IPS-NIHi7 (cell line): ENCODE results near the gene APLNR.

Experiments used
- DNase-seq: peaks from one replicate; pipeline ENCODE4 v3.0.0; 2012; ENCODE audit warnings: mixed read lengths; ENCODE audit errors: extremely low spot score

Gene APLNR

DNA sequence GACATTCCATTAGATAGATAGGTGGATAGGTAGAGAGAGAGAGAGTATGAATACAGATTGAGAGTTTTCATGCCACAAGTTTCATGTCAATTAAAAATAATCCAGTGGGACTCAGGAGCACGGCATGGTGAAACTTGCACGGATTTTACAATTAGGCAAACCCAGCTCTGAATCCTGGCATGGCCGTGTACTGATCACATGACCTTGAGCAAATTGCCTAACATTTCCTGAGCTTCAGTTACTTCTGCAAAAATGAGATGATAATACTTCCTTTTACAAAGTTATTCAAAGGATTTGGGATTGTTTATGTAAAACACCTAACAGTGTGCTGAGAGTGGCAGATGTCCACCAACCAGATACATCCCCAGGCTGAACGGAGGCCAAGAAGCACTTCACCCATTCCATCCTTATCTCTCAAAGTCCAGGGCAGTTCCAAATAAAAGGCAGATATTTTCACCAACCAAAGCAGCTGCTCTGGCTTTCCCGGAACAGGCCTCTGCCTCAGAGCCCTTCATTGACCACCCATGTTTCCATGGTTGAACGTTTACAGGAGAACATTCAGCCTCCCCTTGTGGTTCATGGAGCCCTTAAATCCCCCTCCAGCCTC, 17.9 kb downstream of the APLNR start:
- no peak for DNase-seq

DNA sequence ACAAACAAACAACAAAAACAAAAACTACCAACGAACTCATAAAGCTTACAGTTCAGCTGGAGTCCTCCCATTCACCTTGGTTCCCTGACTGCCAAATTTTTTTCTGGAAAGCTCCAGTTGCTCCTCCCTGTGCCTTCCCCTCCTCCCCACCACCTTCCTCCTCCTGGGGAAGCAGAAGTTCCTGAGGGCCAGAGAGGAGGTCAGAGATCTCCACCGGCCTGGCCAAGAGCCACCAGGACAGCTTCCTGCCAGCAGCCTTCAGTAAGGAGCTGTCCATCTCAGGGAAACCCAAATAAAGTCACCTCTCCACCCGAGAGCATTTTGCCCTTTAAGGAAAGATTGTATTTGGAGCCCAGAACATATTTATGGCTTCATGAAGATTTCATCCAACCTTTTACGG, 20.0 kb downstream of the APLNR start:
- DNase-seq = no peak

DNA sequence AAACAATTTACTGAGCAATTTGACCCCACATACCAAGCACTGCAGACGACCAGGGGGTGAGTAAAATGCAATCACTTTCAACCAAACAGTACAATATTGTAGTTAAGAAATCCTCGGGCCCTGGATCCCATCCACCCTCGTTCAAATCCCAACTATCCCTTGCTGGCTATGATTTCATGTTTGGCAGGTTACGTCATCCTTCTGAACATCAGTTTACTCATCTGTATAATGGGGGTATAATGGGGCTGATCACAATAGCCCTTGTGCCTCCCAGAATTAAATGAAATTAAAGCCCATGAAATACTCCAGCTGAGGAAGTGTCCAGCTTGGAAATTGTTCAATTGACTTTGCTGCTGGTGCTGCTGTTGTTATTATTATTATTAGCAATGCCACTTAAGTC, 20.6 kb downstream of the APLNR start:
- no peak for DNase-seq

DNA sequence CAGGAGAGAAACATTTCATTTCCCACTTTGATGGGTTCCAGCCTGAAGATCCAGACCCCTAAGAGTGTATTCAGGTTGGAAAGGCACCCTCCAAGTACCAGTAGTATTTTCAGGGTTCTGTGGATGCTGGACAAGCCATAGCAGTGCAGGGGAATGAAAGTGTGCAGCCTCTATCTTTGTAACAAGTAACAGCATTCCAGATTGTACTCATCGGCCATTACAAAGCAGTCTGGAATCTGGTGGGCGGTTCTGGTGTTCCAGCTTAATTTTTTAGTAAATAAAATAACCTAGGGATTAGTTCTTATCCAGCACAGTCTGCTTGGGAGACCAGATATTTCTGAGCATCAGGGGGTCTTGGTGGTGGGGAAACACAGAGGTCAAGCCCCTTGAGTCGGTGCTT, 22.6 kb downstream of the APLNR start:
- no peak for DNase-seq

DNA sequence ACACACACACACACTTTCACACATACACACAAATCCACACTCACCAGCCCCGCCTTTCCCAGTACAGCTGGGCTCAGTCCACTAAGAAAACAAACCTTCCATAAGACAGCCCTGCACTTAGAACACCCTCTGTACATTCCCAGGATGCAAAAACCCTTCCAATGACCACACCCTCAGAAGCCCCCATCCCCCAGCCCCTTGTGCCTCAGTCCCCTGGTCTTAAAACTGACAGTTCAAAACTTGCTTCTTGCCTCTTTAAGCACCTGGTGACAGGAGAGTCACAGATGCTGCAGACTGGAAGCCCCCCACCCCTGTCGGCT, 23.0 kb downstream of the APLNR start:
- DNase-seq = no peak

DNA sequence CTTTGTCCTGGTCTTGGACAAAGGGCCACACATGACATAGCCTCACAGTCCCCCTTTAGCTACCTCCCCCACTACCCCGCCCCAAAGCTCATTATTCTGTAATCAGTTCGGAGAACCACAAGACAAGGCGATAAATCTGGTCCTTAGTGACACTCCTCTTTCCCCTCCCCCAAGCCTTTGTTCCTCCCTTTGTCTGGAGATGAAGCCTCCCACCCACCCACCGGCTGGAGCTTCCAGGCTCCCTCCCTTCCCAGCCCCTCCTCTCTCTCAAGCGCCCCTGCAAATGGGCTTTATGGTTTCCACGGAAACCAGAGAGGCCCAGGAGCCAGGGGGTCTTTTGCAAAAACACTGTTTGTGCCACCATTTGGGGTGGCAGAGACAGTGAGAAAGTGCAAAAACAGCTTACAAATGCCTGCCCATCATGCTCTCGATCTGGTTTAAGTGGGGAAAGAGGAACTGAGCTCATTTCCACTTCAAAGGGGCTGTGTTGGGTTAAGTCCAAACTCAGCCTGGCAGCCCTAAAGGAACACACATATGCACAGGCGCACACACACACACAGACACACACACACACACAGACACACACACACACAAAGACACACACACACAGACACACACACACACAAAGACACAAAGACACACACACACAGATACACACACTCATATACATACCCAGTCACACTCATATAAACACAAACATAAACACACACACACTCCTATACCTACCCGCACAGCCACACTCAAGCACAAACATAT, 23.5 kb downstream of the APLNR start:
- DNase-seq = peak; percentile 75

DNA sequence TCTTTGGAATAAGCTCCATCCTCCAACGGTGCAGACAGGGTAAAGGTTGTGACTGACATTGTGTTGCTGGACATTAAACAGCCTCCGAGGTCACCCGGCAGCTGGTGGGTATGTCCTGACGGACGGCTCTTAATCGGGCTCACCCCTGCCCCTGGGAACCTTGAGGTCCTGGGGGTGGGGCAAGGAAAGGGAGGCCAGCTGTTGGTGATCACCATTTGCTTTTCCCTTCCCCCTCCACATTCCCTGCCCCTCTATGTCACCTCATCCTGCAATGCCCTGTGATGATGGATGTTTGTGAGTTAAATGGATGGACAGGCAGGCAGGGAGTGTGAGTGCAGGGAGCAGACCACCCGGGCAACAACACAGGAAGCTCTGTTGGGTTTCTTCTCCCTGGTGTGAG, 26.3 kb downstream of the APLNR start:
- no peak for DNase-seq

DNA sequence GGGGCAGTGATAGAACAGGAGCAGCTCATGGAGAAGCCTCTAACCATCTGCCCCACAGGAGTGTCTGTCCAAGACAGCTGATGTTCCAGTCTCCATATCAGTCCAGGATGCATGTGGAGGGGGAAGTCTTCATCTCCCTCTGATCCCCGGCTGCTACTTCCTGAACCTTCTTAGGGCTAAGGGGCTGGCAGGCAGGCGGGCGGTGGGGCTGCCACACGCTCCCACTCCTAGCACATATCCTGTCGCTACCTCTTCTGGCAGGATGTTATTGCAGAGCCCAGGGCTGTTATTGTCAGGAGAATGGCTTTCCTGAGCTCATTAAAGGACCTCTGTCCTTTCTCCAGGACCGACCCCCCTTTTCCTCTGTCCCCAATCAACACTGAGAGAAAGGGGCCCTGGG, 29.9 kb downstream of the APLNR start:
- DNase-seq = no peak

DNA sequence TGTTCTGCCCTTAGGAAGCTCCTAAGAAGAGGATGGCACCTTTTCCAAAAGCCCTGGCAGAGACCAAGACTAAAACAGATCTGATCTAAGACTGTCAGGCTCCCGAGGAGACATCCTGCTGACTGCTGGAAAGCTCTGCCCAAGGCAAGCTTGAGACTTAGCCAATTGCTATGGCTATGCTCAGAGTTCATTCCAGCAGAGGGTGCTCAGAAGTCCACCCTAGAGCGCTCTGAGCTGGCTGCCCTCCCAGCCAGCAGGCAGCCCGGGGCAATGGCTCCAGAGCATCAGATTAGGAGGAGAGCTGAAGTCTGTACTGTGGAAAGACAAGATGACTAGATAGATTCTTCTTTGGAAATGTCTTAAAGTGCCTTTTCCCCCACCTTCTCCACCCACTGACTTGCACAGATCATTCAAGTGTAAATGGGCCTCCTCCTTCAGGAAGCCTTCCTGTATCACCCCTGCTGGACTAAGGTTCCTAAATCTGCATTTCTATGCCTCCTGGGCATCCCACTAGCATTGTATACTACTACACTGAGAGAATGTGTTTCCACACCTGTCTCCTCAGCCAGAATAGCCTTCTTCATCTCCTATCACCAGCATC, 31.9 kb downstream of the APLNR start:
- peak; percentile 69 for DNase-seq

DNA sequence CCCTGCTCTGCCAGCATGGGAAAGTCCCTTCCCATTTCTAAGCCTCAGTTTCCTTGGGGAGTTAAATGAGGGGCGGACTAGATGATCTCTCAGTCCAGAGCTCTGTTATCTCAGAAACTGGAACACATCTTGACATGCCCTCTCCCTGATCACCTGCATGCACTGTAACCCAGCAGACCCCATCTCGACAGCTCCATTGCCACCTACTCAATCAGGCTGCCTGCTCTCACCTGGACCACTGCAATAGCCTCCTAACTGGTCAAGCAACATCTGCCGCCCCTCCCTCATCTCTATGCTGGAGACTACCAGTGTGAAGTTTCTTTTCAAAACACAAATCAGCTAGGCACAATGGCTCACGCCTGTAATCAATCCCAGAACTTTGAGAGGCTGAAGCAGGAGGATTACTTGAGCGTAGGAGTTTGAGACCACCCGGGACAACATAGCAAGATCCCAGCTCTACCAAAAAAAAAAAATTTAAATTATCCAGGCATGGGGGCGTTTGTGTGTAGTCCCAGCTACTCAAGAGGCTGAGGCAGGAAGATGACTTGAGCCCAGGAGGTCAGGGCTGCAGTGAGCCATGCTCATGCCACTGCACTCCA, 33.1 kb downstream of the APLNR start:
- DNase-seq = no peak

DNA sequence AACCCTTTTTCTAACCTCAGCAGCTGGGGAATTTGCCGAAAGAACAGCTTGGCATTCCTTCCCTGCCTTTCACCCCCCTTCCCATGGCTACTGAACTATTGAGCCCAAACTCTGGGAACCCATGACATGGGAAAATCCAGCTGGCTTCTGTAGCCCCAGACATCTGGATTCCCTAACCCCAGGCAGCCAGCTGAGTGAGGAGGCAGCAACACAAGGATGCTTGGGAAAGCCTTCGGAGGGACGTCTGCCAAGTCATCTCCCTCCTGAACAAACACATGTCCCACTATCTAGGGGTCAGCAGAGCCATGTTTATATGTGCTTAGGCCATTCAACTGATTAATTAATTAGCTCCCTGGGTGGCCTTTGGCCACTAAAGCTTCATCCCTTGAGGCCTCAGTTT, 33.7 kb downstream of the APLNR start:
- DNase-seq = no peak

DNA sequence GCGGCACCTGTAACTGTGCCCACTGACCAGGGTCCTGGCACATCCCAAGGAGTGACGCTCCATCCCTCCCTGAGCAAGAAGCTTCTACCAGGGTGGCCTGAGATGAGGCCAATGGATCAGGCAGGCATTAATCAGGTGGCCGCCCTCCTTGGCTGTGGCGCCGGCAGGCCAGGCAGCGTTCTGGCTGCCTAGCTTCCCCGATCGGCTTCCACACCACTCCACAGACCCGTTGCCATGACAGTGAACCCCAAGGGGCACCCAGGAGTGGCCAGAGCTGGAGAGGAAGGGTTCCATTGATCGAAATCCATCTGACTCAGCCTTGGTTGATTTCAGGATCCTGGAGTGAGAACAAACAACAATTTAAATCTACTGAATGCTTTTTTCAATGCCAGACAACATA, 34.8 kb downstream of the APLNR start:
- no peak for DNase-seq

DNA sequence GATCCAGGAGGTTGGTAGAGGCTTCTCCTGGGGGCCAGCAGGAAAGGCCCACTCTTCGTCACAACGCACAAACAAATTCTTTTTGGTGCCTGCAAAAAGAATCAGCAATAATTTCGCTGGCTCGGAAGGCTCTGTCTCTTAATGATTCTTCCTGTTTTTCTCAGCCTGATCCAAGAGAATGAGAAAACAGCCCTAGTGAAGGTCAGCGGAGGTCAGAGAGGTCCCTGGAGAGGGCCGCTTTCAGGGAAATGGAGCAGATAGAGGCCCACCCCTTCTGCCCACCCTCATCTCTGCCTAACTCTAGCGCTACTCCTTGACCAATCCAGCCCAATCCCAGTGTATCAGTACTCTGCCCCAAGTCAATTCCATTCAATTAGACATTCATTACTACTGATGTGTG, 36.1 kb downstream of the APLNR start:
- DNase-seq = no peak

DNA sequence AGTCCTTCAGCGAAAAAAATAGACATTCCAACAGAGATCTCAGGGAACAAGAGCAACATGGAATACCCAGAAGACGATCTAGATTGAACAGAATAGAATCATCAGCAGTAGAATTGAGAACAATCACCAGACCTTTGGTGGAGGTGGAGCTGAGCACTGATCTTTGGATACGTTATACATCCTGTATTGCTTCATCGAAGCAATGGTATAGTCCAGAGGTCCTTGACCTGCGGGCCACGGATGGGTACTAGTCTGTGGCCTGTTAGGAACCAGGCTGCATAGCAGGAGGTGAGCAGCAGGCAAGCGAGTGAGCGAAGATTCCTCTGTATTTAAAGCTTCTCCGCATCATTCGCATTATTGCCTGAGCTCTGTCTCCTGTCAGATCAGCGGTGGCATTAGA, 37.7 kb downstream of the APLNR start:
- no peak for DNase-seq

DNA sequence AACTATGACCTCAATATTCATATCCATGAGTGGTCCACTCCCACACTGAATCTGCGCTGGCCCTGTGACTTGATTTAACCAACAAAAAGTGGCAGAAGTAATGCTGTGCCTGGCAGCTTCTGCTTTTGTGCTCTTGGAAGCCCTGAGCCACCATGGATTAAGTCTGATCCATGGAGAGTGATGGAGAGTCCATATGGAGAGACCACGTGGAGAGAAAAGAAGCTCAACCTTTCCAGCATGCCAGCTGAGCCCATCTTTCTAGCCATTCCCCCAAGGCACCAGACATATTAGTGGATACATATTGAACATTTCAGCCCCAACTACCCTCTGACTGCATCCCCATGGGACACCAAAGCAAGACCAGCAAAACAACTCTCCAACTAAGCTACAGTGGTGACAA, 39.3 kb downstream of the APLNR start:
- no peak for DNase-seq

DNA sequence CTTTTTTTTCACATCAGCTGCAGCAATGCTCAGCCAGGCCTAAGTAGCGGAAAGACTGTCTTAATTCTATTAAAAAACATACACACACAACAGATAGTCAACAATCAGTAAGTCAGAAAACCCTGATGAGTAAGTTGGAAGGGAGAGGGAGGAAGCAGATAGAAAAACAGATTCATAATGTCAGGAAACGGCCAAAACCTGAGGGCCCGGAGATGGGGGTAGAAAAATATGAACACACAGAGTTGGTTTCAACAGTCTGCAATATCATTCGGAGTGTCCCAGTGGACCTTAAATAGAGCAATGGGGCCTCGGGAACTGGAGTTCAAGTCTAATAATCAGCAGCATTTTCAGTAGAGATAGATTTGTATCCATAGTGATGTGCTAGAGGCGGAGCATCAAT, 40.5 kb downstream of the APLNR start:
- DNase-seq = no peak

DNA sequence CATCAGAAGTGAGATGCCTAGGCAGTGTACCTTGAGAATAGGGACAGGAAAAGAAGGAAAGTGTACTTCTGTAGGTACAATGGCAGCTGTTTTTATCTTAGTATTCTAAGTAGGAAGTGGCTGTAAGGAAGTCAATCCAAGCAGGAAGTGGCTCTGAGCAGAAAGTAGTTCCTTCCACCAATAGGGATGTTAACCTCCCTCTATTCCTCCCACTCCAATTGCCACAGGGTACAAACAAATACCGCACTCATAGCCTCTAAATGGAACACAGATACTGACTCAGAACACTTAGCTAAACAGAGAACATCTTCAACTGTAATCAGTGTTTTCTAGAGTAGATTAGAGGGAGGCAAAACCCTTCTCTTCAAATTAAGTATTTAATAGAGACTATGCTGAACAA, 44.7 kb downstream of the APLNR start:
- no peak for DNase-seq

DNA sequence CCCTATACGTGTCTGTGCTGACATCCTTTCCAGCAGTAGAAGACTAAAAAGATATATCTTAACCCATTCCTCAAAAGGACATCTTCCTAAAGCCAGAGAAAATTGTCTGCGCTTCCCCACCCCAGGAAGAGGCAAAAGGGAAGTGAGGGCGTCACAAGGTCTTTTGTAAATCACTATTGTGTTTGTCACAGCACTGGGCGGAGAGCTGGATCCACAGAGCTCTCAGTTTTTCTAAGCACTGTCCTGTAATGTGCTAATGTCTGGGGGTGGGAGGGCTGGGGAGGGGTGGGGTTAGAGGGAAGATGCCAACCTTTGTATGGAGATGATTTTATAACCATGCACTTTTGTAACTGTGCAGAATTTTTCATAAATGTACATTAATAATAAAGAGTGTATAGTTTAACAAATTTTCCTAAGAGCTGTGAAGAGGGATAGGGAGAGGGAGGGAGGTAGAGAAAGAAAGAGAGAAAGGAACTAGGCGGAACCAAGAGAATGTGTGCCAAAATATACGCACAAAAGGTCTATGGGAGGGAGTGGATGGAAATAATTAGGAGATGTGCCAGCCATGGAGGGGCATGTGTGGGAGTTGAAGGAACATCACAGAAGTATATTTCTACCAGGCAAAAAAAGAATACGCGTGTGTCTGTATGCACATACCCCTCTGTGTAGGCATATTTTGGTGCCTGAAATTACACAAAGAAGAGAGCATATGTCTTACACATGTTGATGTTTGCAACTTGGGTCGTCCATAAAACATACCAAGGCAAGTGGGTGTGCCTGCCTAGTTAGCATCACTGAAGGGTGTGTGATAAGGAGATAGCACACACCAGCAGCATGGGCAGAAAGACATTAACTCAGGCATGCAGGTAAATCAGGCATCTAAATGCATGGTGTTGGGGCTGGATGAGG, 45.5 kb downstream of the APLNR start:
- DNase-seq = no peak

DNA sequence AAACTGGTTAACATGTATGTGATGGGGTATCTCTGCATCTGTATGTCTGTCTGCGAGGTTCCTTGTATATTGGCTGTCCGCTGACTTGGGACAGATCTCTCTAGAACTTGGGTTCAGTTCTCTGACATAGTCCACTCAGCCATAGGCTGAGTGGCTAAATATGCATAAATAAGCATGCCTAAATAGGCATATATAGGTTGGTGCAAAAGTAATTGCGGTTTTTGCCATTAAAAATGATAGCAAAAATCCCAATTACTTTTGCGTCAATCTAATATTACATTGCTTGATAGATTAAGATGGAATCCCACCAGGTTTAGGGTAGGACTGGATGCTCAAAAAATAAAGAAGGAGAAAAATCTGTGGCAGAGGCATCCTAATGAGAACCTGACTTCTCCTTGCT, 46.5 kb downstream of the APLNR start:
- DNase-seq = no peak
